NCI-H2029 (cell line): Measurements from ENCODE around the gene NOXO1.
"Not testable (repeated sequence)": the region's sequence is repeated elsewhere in the genome, so short reads cannot be mapped to it uniquely, and the experiment has no call there.

ENCODE experiments used
- DNase-seq: peaks from one replicate; lab custom pipeline; 2025; lab: John Stamatoyannopoulos, UW

NOXO1 gene

GRCh38 chr16:1981398-1981836 is at the start of gene NOXO1:
TSS of gene NOXO1 (minus strand) at chr16:1981469. CDS start at chr16:1981179, 290 bp downstream.
- no peak for DNase-seq

- DNase-seq: no peak
Measured at GRCh38 chr16:2030036-2030435, 48.8 kb upstream of the NOXO1 start.

DNA sequence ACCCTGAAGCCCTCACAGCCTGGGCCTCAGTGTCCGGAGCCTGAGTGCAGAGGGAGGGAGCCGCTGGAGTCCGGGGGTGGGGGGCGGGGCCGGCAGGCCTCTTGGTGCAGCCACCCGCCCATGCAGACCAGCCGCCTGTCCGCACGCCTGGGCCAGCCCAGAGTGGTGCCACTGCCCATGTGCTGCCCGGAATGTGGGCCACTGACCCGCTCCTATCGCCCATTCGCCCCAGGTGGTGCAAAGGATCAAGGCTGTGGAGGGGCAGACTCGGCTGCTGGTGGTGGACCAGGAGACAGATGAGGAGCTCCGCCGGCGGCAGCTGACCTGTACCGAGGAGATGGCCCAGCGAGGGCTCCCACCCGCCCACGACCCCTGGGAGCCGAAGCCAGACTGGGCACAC is 48.1 kb upstream of the NOXO1 start:
- no peak for DNase-seq

- DNase-seq: no peak
Measured at GRCh38 chr16:2028620-2029220, 47.5 kb upstream of the NOXO1 start.

GRCh38 chr16:2028146-2028545 is 46.9 kb upstream of the NOXO1 start:
- DNase-seq: no peak

GRCh38 chr16:2027024-2028010 is 46.0 kb upstream of the NOXO1 start:
- no peak for DNase-seq

DNA sequence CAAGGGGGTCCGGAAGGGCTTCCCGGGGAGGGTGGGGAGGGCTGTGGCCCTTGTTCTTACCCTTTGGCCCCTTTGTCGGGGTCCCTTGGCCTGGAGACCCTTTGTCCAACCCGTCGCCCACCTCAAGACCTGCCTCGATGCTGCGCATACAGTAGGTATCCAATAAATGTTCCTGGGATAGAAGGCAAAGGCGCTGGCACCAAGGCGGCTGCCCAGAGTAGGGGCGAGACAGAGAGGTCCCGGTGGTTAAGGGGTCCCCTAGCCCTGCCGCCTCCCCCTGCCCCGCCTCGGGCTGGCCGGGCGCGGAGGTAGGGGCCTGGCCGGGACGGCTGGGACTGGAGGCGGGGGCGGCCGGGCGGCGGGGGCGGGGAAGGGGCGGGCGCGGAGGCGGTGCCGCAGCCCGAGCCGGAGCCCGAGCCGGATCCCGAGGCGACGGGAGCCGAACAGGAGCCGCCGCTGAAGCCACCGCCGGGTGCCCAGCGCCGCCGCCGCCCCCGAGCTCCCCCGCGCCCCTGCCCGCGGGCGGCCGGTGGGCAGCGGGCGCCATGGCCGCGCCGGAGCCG is 45.3 kb upstream of the NOXO1 start, which contains the start of gene NHERF2:
TSS of gene NHERF2 (plus strand) at position 442 of the 563 bp plus-strand sequence. CDS start at position 546, 104 bp downstream.
- no peak for DNase-seq

DNA sequence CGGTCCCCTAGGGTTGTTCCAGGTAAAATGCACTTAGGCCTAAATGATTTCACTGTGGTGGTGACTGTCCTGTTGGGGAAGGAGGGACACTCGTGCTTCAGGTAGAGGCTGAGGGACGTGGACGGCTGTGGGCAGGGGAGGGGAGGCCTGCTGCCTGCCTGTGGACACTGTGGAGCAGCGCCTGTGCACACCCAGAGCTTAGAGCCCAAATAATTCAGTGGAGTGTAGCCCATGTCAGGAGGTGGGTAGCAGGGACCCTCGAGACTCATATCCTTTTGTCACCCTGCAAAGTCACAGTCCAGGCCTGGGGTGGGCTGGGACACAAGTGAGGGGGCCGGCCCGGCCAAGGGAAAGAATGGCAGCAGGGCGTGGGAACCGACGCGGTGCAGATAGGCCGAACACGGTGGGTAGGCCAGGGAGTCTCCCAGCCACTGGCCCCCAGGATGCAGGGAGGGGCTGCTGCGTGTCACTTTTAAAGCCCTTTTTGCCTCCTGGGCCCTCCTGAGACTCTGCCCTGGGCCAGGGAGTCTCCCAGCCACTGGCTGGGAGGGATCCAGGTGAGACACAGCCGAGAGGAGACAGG is 44.7 kb upstream of the NOXO1 start:
- DNase-seq: no peak

DNA sequence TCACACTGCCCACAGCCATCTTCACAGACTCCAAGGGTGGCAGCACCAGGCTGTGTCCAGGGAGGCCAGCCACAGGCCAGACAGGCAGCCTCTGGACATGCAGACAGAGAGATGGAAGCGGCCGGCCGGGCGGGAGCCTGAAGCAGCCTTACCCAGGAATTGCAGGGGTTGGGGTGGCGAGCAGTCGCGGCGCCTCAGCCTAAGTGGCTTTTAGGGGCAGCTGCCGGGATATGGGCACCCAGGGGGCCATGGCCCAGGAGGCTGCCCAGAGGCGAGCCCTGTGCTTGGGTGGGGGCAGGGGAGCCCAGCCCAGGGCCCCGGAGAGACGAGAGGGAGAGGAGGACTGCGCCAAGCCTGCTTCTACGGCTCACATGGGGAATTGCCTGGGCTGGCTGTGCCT is 44.0 kb upstream of the NOXO1 start:
- DNase-seq: no peak

DNA sequence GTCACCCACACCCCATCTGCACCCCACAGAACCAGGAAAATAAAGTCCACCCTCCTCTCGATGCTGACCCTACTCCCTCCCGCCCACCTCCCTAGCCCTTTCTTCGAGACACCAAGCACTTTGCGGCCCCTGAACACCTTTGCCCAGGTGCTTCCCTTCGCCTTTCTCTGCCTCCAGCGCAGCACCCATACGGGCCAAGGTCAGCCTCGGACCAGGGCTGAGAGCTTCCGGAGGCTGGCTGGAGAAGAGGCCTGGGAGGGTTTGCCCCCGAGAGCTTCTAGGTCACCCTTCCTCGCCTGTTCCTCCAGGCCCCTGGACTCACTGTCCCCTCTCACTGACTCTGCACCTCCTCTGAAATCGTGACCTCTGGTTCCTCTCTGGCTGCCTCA is 42.8 kb upstream of the NOXO1 start:
- DNase-seq: no peak

- peak; percentile 74 for DNase-seq
Measured at GRCh38 chr16:2023092-2024031, 42.1 kb upstream of the NOXO1 start.

GRCh38 chr16:2022723-2023091 is 41.4 kb upstream of the NOXO1 start:
- DNase-seq: no peak

- no peak for DNase-seq
Measured at GRCh38 chr16:2019921-2020831, 38.9 kb upstream of the NOXO1 start.

DNA sequence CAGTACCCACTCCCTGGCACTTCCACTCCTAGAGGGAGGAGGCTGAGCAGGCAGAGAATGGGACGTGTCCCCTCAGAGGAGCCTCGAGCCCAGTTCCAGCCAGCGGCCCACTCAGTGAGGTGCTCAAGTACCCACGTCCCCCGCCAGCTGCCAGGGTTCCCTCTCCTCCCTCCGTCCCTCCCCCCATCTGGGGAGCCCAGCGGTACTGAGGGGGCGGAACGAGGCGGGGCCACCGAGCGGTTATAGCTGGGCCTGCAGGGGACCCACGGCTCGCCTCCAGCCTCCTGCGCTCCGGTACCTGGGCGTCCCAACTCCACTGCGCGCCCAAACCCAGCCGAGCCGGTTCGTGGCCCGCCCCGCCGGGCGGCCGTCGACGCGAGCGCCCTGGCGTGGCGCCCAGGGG is 38.2 kb upstream of the NOXO1 start, which contains the start of gene NPW:
TSS of gene NPW (plus strand) at position 268 of the 403 bp plus-strand sequence.
- no peak for DNase-seq

DNA sequence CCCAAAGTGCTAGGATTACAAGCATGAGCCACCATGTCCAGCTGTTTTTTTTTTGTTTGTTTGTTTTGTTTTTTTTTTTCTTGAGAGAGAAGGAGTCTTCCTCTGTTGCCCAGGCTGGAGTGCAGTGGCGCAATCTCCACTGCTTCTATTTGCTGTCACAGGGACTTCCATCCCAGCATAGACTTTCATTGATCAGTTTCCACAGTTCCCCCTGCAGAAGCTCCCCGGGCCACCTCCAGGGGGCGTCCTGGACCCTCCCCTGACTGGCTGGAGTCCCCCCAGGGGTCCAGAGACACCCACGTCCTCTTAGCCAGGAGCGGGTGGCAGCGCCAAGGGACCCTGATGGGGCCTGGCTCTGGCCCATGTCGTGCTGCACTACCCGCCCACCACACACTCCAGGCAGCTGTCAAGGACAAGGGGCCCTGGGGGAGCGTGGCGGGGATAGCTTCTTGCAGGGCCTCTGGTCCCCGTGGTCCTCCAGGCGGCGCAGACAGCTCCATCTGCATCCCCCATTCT is 35.2 kb upstream of the NOXO1 start:
- no peak for DNase-seq

DNA sequence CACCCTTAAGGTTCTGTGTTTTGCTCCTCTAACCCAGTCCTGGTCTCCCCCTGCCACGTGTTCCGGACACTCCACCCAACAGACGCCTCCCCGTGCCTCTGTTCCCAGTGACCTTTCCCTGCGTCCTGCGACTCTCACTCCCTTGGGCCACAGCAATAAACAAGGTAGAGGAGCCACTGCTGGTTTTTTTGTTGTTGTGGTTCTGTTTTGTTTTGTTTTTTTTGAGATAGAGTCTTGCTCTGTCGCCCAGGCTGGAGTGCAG is 34.6 kb upstream of the NOXO1 start:
- no peak for DNase-seq

DNA sequence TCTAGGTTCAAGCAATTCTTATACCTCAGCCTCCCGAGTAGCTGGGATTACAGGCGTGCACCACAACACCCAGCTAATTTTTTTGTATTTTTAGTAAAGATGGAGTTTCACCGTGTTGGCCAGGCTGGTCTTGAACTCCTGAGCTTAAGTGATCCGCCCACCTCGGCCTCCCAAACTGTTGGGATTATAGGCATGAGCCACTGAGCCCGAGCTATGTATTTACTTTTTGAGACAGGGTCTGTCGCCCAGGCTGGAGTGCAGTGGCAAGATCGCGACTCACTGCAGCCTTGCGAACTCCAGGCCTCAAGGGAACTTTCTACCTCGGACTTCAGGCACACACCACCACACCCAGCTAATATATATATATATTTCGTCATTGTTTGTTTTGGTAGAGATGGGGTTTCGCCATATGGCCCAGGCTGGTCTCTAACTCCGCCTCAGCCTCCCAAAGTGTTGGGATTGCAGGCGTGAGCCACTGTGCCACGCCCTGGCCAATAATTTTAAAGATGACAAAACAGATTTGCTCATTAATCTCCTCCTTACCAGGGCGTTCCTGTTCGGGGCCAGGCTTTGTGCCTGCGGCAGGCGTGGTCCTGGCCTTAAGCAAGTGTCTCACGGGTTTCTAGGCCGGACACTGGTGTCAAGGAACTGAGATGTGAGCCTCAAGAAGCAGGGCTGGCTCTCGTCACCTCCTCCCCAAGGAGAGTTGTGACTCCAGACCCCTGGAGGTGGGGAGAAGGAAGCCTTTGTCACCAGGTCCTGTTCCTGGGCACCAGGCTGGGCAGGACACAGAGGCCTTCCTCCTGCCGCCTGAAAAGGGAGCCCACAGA is 34.1 kb upstream of the NOXO1 start:
- DNase-seq: no peak

DNA sequence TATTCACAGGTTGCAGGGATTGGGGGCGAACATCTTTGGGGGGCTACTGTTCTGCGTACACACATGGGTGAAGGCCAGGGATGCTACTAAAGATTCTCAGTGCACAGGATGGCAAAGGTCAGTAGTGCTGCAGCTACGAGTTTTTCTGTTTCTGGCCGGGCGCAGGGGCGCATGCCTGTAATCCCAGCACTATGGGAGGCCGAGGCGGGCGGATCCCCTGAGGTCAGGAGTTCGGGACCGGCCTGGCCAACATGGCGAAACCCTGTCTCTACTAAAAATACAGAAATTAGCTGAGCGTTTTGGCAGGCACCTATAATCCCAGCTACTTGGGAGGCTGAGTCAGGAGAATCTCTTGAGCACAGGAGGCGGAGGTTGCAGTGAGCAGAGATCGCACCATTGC is 32.3 kb upstream of the NOXO1 start:
- DNase-seq: no peak

DNA sequence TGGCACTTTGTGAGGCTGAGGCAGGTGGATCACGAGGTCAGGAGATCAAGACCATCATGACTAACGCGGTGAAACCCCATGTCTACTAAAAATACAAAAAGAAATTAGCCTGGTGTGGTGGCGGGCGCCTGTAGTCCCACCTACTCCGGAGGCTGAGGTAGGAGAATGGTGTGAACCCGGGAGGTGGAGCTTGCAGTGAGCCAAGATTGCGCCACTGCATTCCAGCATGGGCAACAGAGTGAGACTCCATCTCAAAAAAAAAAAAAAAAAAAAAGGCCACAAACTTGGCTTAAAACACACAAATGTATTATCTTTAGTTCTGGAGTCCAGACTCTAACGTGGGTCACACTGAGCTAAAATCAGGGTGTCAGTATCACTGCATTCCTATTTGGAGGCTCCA is 30.5 kb upstream of the NOXO1 start:
- not testable (repeated sequence) for DNase-seq
